NCI-H1694 (cell line): Measurements from ENCODE around the gene SLC9A9.
"Not testable (repeated sequence)": the region's sequence is repeated elsewhere in the genome, so short reads cannot be mapped to it uniquely, and the experiment has no call there.

ENCODE experiments used
- DNase-seq: peaks from one replicate; lab custom pipeline; 2025; lab: John Stamatoyannopoulos, UW

The SLC9A9 gene

GRCh38 chr3:143464850-143465249 is 383.4 kb downstream of the SLC9A9 start:
- no peak for DNase-seq

GRCh38 chr3:143455480-143455879 is 392.8 kb downstream of the SLC9A9 start:
- DNase-seq = no peak

- no peak for DNase-seq
Measured at GRCh38 chr3:143450632-143451031, 397.6 kb downstream of the SLC9A9 start.

GRCh38 chr3:143447491-143447890 is 400.8 kb downstream of the SLC9A9 start:
- no peak for DNase-seq

GRCh38 chr3:143445118-143445517 is 403.1 kb downstream of the SLC9A9 start:
- no peak for DNase-seq

- DNase-seq = no peak
Measured at GRCh38 chr3:143443851-143444331, 404.4 kb downstream of the SLC9A9 start.

GRCh38 chr3:143442814-143443447 is 405.3 kb downstream of the SLC9A9 start:
- DNase-seq = no peak

- no peak for DNase-seq
Measured at GRCh38 chr3:143441516-143442171, 406.6 kb downstream of the SLC9A9 start.

- no peak for DNase-seq
Measured at GRCh38 chr3:143439817-143440216, 408.5 kb downstream of the SLC9A9 start.

GRCh38 chr3:143437405-143437804 is 410.9 kb downstream of the SLC9A9 start:
- no peak for DNase-seq

- DNase-seq = no peak
Measured at GRCh38 chr3:143436231-143436930, 411.9 kb downstream of the SLC9A9 start.

GRCh38 chr3:143433787-143434378 is 414.4 kb downstream of the SLC9A9 start:
- no peak for DNase-seq

GRCh38 chr3:143431298-143431697 is 417.0 kb downstream of the SLC9A9 start:
- DNase-seq = not testable (repeated sequence)

- DNase-seq = no peak
Measured at GRCh38 chr3:143430568-143430967, 417.7 kb downstream of the SLC9A9 start.

GRCh38 chr3:143429628-143430514 is 418.4 kb downstream of the SLC9A9 start:
- no peak for DNase-seq

GRCh38 chr3:143428294-143428693 is 420.0 kb downstream of the SLC9A9 start:
- DNase-seq = no peak

- no peak for DNase-seq
Measured at GRCh38 chr3:143427631-143428030, 420.6 kb downstream of the SLC9A9 start.

- no peak for DNase-seq
Measured at GRCh38 chr3:143424874-143425273, 423.4 kb downstream of the SLC9A9 start.

GRCh38 chr3:143421556-143421955 is 426.7 kb downstream of the SLC9A9 start:
- no peak for DNase-seq

GRCh38 chr3:143419611-143420010 is 428.7 kb downstream of the SLC9A9 start:
- DNase-seq = no peak

GRCh38 chr3:143418391-143418790 is 429.9 kb downstream of the SLC9A9 start:
- DNase-seq = no peak

- DNase-seq = no peak
Measured at GRCh38 chr3:143416229-143416628, 432.0 kb downstream of the SLC9A9 start.
